ENCODE measurements around the gene ERF.
A peak's percentile ranks its signal among the peaks of the same experiment; 100 is the strongest.
"Not testable (repeated sequence)": the region's sequence is repeated elsewhere in the genome, so short reads cannot be mapped to it uniquely, and the experiment has no call there.

The ERF gene

GRCh38 chr19:42273407-42274064 lies 18.6 kb upstream of the ERF start:
- no peak for DNase-seq

GRCh38 chr19:42272989-42273406 lies 18.1 kb upstream of the ERF start:
- DNase-seq, result no peak

GRCh38 chr19:42272535-42272897 lies 17.6 kb upstream of the ERF start:
- DNase-seq, result no peak

GRCh38 chr19:42271861-42272534 lies 17.1 kb upstream of the ERF start:
- DNase-seq, result no peak

GRCh38 chr19:42271045-42271419 lies 16.1 kb upstream of the ERF start:
- peak; percentile 56 for DNase-seq

GRCh38 chr19:42270346-42271044 lies 15.6 kb upstream of the ERF start:
- DNase-seq, result peak; percentile 86

- no peak for DNase-seq
Measured at GRCh38 chr19:42269478-42270345, 14.8 kb upstream of the ERF start.

GRCh38 chr19:42268704-42269477 lies 14.0 kb upstream of the ERF start, which contains the start of gene CIC:
TSS of gene CIC (plus strand) at chr19:42269252. CDS start at chr19:42271784, 2,532 bp downstream.
- DNase-seq, result peak; percentile 100

GRCh38 chr19:42268142-42268703 lies 13.3 kb upstream of the ERF start:
- DNase-seq, result peak; percentile 100

GRCh38 chr19:42267644-42268141 lies 12.8 kb upstream of the ERF start:
- no peak for DNase-seq

GRCh38 chr19:42266928-42267603 lies 12.1 kb upstream of the ERF start:
- not testable (repeated sequence) for DNase-seq

- DNase-seq, result not testable (repeated sequence)
Measured at GRCh38 chr19:42266105-42266504, 11.2 kb upstream of the ERF start.

GRCh38 chr19:42261763-42262162 lies 6.8 kb upstream of the ERF start:
- no peak for DNase-seq

GRCh38 chr19:42257842-42258241 lies 2.9 kb upstream of the ERF start:
- DNase-seq, result not testable (repeated sequence)

- no peak for DNase-seq
Measured at GRCh38 chr19:42255766-42256745, 1.1 kb upstream of the ERF start.

GRCh38 chr19:42254089-42254849 lies 659 bp downstream of the ERF start:
- peak; percentile 86 for DNase-seq

- DNase-seq, result peak; percentile 77
Measured at GRCh38 chr19:42253245-42254088, 1.5 kb downstream of the ERF start.

Data from hematopoietic multipotent progenitor cell treated with erythropoietin and hydrocortisone succinate and interleukin-3 and kit ligand, for 6 days (in vitro differentiated cells).